ENCODE data around the gene STAU1. TPM values are rescaled to one million over a fixed set of nuclear protein-coding genes. Genes with fewer than 3 reads are reported as not detected.

STAU1 gene
- total RNA-seq, 1 donor from 2014 or later = 96.0 TPM

DNA sequence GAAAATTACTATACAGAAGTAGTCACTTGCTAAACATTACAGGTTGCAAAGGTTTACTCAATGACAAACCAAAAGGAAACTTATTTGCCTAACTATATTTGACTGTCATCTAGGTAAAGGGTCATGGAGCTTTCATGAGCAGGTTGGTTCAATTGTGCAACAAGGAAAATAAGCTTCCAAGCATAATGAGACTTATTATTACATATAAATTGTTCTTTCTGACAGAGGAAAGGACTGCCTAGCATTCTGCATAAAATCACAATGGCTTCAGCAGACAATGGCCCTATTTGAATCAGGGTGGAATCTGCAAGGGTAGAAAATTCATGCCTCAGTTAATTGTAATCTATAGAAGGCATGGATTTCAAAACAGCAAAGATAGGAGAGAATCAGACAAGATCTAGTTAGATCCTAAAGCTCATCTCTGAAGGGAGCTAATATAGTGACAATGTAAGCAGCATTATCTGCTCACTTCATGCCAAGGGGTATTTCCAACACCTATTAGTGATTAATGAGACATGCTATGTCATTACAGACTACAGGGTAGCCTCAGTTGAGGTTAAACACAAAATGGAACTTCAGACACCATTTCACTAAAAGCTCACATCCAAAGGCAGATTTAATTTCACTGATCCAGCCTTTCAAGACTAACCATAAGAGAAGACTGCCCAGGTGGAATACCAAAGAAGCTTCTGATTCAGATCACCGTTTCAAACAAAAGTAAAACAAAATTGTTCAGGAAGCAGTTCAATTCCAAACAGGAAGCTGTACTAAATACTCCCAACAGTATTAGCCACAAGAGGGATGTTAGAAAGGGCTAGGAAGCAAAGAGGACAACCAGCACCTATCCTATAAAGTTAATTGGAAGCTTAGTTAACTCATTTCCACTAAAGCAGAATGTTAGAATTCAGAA, 8.5 kb downstream of the STAU1 start:
- Histone ChIP-seq H4K20me1 (ENCODE audit: low read depth) (peaks cover 55% of the 10 kb centered on the region), H3K27ac (no peak overlapping the region), H3K36me3 (peaks cover 4% of the 10 kb centered on the region), H3K4me3 (no peak overlapping the region), H2AFZ (replicated peaks) (no peak overlapping the region), H3K9me3 (ENCODE audit: low read depth) (no peaks in the 10 kb centered on the region), H3K79me2 (ENCODE audit: low read depth) (peaks cover 98% of the 10 kb centered on the region), H3K4me2 (no peak overlapping the region), H3K9ac (no peak overlapping the region), H3K27me3 (no peaks in the 10 kb centered on the region), H3K4me1 (peaks cover 5% of the 10 kb centered on the region), H3F3A (ENCODE audit: low read depth) (peaks cover 15% of the 10 kb centered on the region)
- Mint-ChIP-seq H3K36me3 (peaks cover 14% of the 10 kb centered on the region), H3K4me1 (peaks cover 30% of the 10 kb centered on the region), H3K27me3 (ENCODE audit: insufficient read depth, low read depth) (no peaks in the 10 kb centered on the region), H3K4me3 (no peak overlapping the region), H3K9me3 (peaks cover 2% of the 10 kb centered on the region), H3K27ac (no peak overlapping the region)
- TF ChIP-seq EZH2 (IDR thresholded peaks at IDR 0.05) (no peak), EZH2phosphoT487 (IDR thresholded peaks at IDR 0.05) (no peak)
- TF ChIP-seq, protein P1, sequence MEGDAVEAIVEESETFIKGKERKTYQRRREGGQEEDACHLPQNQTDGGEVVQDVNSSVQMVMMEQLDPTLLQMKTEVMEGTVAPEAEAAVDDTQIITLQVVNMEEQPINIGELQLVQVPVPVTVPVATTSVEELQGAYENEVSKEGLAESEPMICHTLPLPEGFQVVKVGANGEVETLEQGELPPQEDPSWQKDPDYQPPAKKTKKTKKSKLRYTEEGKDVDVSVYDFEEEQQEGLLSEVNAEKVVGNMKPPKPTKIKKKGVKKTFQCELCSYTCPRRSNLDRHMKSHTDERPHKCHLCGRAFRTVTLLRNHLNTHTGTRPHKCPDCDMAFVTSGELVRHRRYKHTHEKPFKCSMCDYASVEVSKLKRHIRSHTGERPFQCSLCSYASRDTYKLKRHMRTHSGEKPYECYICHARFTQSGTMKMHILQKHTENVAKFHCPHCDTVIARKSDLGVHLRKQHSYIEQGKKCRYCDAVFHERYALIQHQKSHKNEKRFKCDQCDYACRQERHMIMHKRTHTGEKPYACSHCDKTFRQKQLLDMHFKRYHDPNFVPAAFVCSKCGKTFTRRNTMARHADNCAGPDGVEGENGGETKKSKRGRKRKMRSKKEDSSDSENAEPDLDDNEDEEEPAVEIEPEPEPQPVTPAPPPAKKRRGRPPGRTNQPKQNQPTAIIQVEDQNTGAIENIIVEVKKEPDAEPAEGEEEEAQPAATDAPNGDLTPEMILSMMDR (IDR thresholded peaks at IDR 0.05) = no peak
- DNase-seq (ENCODE audit: low spot score) = no peak

DNA sequence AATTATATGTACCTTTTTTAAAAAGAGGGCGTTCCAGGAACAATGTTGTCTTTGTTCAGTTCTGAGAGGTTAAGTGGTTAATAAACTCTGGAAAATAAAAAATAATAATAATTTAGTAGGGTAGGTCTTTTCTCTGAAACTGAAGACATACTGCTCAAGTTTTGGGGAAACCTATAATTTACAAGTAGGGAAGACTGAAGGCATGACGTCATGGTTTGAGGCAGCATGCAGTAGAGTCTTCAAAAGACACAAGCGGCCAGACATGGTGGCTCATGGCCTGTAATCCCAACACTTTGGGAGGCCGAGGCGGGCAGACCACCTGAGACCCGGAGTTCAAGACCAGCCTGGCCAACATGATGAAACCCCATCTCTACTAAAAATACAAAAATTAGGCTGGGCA, 14.0 kb downstream of the STAU1 start:
- H3K9me3 Mint-ChIP-seq = peaks cover 2% of the 10 kb centered on the region
- no peaks in the 10 kb centered on the region for H3K9me3 ChIP-seq (ENCODE audit: low read depth)
- H3F3A ChIP-seq (ENCODE audit: low read depth) = no peaks in the 10 kb centered on the region
- H3K27ac Mint-ChIP-seq = no peak overlapping the region
- peaks cover 2% of the 10 kb centered on the region for H3K27me3 Mint-ChIP-seq (ENCODE audit: insufficient read depth, low read depth)
- H3K4me1 ChIP-seq = no peaks in the 10 kb centered on the region
- H3K4me2 ChIP-seq = no peak overlapping the region
- H2AFZ ChIP-seq (replicated peaks) = no peak overlapping the region
- no peaks in the 10 kb centered on the region for H3K27me3 ChIP-seq
- H3K79me2 ChIP-seq (ENCODE audit: low read depth) = peaks cover 98% of the 10 kb centered on the region
- no peak for DNase-seq (ENCODE audit: low spot score)
- no peak overlapping the region for H3K4me3 Mint-ChIP-seq
- H3K4me3 ChIP-seq = no peak overlapping the region
- H3K36me3 ChIP-seq = peaks cover 7% of the 10 kb centered on the region
- no peak overlapping the region for H3K27ac ChIP-seq
- TF ChIP-seq EZH2phosphoT487 (IDR thresholded peaks at IDR 0.05) (no peak), EZH2 (IDR thresholded peaks at IDR 0.05) (no peak)
- TF ChIP-seq, protein P1 (IDR thresholded peaks at IDR 0.05) = no peak
- no peaks in the 10 kb centered on the region for H3K4me1 Mint-ChIP-seq
- peaks cover 37% of the 10 kb centered on the region for H4K20me1 ChIP-seq (ENCODE audit: low read depth)
- peaks cover 29% of the 10 kb centered on the region for H3K36me3 Mint-ChIP-seq
- H3K9ac ChIP-seq = no peak overlapping the region

DNA sequence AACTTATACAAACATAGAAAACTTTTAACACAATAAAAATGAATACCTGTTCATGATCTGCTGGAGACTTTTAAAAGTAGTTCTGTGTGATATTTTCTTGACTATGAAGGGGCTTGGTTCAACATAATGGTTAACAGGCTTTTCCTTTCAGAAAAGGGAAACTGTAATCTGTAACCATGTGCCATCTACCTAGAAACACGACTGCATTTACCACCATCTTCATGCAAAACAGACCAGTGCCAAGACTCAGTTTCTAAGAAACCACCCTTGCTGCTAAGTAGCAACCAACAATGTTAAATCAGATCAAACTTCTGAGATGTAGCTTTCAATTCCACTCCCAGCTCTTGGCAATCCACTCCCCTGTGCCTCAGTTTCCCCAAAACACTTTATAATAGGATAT, 15.7 kb downstream of the STAU1 start:
- Mint-ChIP-seq H3K36me3 (peaks cover 19% of the 10 kb centered on the region), H3K27me3 (ENCODE audit: insufficient read depth, low read depth) (peaks cover 2% of the 10 kb centered on the region), H3K4me1 (no peaks in the 10 kb centered on the region), H3K27ac (no peak overlapping the region), H3K9me3 (peaks cover 2% of the 10 kb centered on the region), H3K4me3 (no peak overlapping the region)
- Histone ChIP-seq H3K9me3 (ENCODE audit: low read depth) (no peaks in the 10 kb centered on the region), H4K20me1 (ENCODE audit: low read depth) (peaks cover 53% of the 10 kb centered on the region), H3K9ac (no peak overlapping the region), H3K79me2 (ENCODE audit: low read depth) (peaks cover 98% of the 10 kb centered on the region), H3K4me2 (no peak overlapping the region), H3F3A (ENCODE audit: low read depth) (no peaks in the 10 kb centered on the region), H3K4me3 (no peak overlapping the region), H3K4me1 (no peaks in the 10 kb centered on the region), H3K27ac (no peak overlapping the region), H3K36me3 (peaks cover 7% of the 10 kb centered on the region), H2AFZ (replicated peaks) (no peak overlapping the region), H3K27me3 (no peaks in the 10 kb centered on the region)
- TF ChIP-seq EZH2 (IDR thresholded peaks at IDR 0.05) (no peak), EZH2phosphoT487 (IDR thresholded peaks at IDR 0.05) (no peak)
- TF ChIP-seq, protein P1 (IDR thresholded peaks at IDR 0.05) = no peak
- no peak for DNase-seq (ENCODE audit: low spot score)

All from neural progenitor cell (in vitro differentiated cells).